ENCODE measurements around the gene TCF7L1.
A peak's percentile ranks its signal among the peaks of the same experiment; 100 is the strongest.

The TCF7L1 gene

GRCh38 chr2:85216927-85217326 is 83.7 kb downstream of the TCF7L1 start:
- FAIRE-seq: no peak
- no peak for DNase-seq (ENCODE audit: low spot score)

DNA sequence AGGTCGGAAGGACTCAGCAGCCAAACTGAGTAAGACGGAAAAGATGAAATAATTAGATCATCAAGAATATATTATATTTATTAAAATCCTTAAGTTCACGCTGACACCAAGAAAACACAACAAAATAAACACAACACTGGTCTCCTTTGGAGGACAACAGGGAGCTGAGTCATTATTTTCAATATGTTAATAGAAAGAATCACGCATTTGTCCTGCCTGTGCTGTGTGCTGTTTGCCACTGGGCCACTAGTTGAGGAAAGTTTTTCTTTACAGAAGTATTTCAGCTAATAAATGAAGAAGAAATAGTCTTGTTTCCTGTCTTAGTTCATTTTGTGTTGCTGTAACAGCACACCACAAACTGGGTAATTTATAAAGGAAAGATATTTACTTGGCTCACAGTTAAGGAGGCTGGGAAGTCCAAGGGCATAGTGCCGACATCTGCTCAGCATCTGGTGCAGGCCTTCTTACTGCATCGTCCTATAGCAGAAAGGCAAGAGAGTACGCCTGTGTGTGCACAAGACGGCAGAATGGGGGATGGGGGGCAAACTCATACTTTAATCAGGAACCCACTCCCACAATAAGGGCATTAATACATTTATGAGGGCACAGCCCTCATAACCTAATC is 88.0 kb downstream of the TCF7L1 start:
- FAIRE-seq: no peak

GRCh38 chr2:85222792-85223191 is 89.6 kb downstream of the TCF7L1 start:
- no peak for FAIRE-seq
- DNase-seq (ENCODE audit: low spot score): no peak

More for the DNA sequence above, 88.0 kb downstream of the TCF7L1 start:
- no peak for DNase-seq (ENCODE audit: low spot score)

DNA sequence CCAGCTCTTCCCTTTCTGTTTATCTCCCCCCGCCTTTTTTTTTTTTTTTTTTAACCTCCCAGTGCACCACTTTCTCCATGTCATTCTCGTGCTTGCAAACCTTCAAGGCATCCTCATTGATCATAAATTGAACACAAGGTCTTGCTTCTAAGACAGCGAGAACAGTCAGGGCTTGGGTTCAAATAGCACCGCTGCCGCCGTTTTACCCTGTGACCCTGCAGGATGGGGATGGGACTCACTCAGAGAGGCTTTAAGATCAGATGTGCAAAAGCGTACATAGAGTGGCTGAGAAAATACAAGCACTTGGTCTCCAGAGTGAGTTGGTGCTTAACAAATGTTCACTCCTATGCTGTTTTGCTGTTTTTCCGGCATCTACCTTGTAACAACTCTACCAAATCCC is 93.6 kb downstream of the TCF7L1 start:
- no peak for FAIRE-seq
- no peak for DNase-seq (ENCODE audit: low spot score)

GRCh38 chr2:85230679-85231467 is 97.7 kb downstream of the TCF7L1 start:
- DNase-seq (ENCODE audit: low spot score) (no peak), FAIRE-seq (no peak)

DNA sequence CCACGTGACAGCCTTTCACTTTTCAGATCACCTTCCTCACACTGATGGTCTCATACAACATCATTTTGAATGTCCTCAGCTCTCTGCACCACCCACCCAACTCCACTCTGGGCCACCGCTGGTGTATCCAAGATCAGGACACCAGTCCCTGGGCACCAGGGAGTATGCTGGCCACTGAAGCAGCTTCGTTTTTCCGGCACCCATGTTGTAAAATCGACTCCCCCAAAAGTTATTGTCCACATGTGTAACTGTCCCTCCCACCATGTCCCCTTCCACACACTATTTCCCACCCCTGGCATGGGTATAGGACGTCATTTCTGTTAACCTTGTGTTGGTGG is 98.2 kb downstream of the TCF7L1 start:
- no peak for DNase-seq (ENCODE audit: low spot score)
- FAIRE-seq: no peak

GRCh38 chr2:85231952-85232351 is 98.8 kb downstream of the TCF7L1 start:
- no peak for DNase-seq (ENCODE audit: low spot score)
- no peak for FAIRE-seq

- FAIRE-seq: no peak
- no peak for DNase-seq (ENCODE audit: low spot score)
Observed at GRCh38 chr2:85234868-85235267, 101.7 kb downstream of the TCF7L1 start.

DNA sequence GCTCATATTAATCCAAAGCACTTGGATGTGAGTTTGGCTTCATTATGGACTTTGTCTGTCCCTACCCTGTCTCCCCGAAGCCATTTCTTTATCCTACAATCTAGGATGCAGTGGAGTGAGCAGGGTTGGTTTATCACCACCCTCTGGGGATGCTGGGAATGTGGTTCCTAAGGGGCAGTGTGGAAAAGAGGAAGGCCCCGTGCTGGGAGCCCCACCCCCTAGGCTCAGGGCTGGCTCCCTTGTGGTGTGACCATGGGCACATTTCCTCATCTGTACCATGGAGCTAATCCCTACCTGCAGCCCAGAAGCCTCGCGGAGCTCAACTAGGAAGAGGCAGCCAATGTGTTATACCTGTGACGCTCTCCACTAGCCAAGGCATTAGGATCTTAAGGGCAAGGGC is 102.1 kb downstream of the TCF7L1 start:
- DNase-seq (ENCODE audit: low spot score) (no peak), FAIRE-seq (no peak)

- FAIRE-seq: no peak
- DNase-seq (ENCODE audit: low spot score): no peak
Observed at GRCh38 chr2:85236084-85236483, 102.9 kb downstream of the TCF7L1 start.

DNA sequence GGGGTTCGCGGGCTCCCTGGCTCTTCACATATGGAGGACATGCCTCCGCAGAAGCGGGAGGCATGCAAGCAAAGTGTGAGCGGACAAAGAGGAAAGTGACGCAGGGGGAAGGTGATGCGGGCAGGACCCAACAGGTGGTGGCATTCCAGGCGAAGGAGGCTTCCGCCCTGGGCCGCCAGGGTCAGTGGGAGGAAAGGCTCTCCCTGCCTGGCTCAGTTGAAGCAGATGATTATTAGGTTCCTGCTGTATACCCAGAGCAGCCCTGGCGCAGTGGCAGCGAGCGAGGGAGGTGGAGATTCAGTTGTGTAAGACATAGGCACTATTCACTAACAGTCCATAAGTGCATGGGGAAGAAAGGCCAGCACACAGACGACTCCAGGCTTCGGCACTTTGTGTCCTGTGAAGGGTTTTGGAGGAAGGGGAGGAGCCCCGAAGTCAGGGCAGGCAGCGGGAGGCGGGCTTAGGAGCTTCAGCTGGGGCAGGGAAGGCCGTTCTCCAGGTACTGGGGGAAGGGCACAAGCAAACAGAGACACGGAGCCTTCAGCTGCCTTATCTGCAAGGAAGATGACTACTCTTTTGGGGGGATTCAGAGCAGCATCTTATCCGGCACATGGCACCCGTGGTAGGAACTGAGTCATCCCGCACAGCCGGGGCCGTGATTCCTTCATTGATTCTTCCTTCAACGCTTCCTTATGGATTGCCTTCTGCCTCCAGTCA is 104.8 kb downstream of the TCF7L1 start:
- no peak for DNase-seq (ENCODE audit: low spot score)
- FAIRE-seq: no peak

DNA sequence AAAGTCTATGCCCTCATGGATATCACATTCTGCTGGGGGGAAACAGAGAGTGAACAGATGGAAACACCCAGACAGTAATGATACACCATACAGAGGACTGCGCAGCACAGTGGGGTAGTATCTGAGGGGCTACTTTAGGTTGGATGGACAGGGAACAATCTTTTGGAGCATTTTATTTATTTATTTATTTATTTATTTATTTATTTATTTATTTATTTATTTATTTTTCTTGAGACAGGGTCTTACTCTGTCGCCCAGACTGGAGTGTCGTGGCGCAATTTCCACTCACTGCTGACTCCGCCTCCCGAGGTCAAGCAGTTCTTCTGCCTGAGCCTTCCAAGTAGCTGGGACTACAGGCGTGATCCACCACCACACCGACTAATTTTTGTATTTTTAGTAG is 105.4 kb downstream of the TCF7L1 start:
- no peak for FAIRE-seq
- no peak for DNase-seq (ENCODE audit: low spot score)

DNA sequence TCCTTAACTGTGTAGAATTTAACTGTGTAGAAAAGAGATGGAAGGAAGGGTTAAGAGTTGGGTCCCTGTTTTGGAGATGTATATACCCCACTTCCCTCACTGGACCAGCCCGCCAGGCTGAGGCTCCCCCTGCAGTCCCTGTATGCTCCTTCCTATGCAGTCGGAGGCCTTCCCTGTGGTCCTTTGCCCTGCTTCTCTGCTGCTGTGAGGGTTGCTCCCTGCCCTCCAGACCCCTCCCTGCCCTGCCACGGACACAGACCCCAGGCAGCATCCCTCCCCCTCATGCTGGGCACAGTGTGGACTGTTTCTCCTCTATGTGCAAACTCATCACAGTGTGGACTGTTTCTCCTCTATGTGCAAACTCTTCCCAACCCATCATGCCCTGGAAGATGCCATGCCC is 105.9 kb downstream of the TCF7L1 start:
- DNase-seq (ENCODE audit: low spot score): no peak
- peak; percentile 59 for FAIRE-seq

DNA sequence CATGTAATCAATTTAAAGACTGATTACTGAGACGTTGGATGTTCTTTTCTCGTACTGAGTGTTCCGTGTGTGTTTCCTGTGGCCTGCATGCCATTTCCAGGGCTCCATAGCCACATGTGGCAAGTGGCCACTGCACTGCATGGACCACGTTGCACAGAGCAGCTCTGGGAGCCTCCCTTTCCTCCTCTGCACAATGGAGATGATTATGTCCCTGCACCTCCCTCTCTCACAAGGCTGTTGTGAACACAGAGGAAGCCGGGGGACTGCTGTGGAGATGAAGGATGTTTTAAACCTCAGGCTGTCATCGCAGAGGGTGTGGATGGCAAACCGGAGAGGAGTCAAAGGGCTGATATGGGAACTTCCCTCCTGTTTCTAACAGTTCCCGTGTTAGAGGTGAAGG is 106.9 kb downstream of the TCF7L1 start:
- FAIRE-seq: no peak
- DNase-seq (ENCODE audit: low spot score): no peak

DNA sequence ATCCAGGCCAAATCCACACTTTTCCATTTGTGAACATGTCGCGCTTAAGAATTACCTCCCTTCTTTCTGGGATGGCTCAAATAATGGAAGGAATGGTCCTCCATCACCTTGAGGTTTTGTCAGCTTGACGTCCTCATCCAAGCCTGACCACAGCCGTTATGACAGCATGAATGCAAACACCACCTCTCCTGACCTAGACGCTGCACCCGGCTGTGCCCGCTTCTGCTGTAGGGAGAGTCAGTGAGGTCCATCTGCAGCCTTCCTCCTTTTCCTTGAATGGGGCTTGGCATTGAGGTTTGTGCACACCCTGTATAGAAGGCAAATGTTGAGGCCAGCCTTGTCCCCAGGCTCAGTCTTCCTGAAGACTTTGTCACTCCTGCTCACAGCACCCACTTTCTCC is 109.1 kb downstream of the TCF7L1 start:
- FAIRE-seq (no peak), DNase-seq (ENCODE audit: low spot score) (no peak)

DNA sequence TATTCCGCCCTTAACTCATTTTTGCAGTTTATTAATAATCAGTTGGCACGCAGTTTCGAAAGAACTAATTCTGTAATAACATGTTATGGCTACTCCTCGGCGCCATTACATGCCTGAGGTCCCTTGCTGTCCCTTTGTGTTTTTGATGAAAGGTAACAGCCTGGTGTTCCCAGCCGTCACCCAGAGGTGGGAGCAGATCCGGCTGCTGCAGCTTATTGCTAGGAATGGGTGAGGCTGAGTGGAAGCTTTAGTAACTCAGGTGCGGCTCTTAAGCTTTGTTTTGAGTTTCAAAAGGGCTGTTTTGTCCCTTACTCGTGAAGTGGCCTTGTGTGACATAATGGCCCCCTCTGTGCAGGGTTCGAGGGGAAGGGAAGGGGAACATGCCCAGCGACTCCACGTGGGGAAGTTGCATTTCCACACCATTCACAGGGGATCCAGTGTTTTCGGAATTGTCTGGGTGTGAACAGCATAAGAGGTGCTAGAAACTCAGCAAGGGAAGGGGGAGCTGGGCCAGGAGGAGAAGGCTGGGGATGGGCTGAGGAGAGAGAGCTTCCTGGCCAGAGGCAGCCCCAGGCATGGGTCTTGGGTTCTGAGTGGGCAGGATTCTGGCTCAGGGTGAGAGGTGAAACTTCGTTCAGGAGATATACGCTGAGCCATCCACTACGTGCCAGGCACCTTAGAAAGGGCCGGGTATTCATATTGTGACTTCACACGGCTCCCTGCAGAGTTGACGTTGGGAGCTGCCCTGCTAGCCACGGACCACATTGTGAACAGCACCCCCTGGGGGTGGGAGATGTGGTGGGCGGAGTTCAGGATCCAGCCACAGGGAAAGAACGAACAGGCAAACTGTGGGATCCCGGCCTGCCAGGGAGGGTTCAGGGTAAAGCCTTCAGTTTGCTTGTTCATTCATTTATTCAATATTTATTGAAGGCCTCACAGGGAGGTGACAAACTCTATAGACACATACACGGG is 110.2 kb downstream of the TCF7L1 start:
- FAIRE-seq (no peak), DNase-seq (ENCODE audit: low spot score) (no peak)

- FAIRE-seq: no peak
- no peak for DNase-seq (ENCODE audit: low spot score)
Observed at GRCh38 chr2:85244828-85245227, 111.6 kb downstream of the TCF7L1 start.

DNA sequence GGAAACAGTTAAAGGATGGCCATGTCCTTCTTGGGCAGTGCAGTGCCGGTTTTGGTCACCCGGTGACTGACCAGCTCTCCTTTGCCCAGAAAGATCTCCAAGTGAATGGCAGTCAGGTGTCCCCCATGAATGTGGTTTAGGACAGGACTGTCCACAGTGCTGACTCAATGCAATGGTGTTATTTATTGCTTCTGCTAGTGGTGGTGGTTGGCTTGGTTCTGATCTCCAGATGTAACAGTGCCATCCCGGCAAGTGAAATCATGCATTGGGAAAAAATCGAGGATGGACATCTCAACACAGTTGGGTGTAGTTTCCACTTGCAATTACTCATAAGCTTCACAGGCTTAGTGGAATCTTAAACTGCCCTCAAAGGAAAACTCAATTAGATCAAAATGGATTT is 112.7 kb downstream of the TCF7L1 start:
- DNase-seq (ENCODE audit: low spot score): no peak
- FAIRE-seq: no peak

GRCh38 chr2:85246348-85246747 is 113.2 kb downstream of the TCF7L1 start:
- no peak for DNase-seq (ENCODE audit: low spot score)
- no peak for FAIRE-seq

- DNase-seq (ENCODE audit: low spot score) (no peak), FAIRE-seq (no peak)
Observed at GRCh38 chr2:85247610-85248009, 114.4 kb downstream of the TCF7L1 start.

DNA sequence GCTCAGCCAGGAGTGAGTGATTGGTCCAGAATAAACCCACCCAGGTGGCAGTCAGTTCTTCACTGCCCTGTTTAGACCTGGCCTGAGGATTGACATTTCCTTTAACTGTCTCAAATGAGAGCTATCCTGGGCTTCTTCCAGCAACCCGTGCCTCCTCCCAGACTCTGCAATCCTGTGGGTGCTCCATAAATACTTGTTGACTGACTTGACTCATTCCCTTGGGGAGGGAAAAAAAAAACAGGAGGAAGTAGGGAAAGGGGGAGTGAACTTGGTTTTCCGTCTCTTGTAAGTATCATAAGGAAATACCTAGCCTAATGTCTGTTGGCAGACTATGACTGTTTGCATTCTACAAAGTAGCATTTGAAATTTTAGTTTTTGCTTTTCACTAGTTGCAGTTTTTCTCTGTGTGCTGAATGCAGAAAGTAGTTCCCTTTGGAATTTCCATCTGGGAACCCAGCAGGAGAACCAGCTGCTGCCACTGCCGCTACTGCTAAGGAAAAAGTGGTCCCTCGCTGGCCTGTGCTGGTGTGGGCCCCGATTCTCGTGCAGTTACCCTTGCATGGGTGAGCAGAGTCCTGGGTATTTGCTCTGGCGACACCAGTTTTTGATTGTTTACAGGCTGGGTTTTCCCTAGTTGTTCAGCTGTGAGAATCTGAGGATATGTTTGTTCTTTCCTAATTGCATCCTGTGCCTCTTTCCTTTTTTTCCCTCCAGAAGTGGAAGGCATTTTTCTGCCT is 115.7 kb downstream of the TCF7L1 start:
- FAIRE-seq (no peak), DNase-seq (ENCODE audit: low spot score) (peak; percentile 78)

Measured in urothelium cell line (cell line).